Measurements from ENCODE around the gene TMEM245.

GRCh38 chr9:109156708-109157107, 37.0 kb upstream of the TMEM245 start:
- TF ChIP-seq CTCF (IDR thresholded peaks at IDR 0.05 in 4 of 5, conservative IDR thresholded peaks at IDR 0.05 in 1 of 5) (no peak), POLR2A (IDR thresholded peaks at IDR 0.05) (no peak)

Data from gastrocnemius medialis (tissue), 4 donors.